Measurements from ENCODE around the gene IFNL2.
"Not testable (repeated sequence)": the region's sequence is repeated elsewhere in the genome, so short reads cannot be mapped to it uniquely, and the experiment has no call there.

Gene IFNL2

GRCh38 chr19:39297931-39298634 is 29.9 kb downstream of the IFNL2 start:
- no peak for DNase-seq (ENCODE audit: low spot score)

- no peak for DNase-seq (ENCODE audit: low spot score)
Observed at GRCh38 chr19:39299404-39299803, 31.2 kb downstream of the IFNL2 start.

GRCh38 chr19:39299832-39300231 is 31.6 kb downstream of the IFNL2 start:
- DNase-seq (ENCODE audit: low spot score): no peak

GRCh38 chr19:39301021-39301420 is 32.8 kb downstream of the IFNL2 start:
- no peak for DNase-seq (ENCODE audit: low spot score)

- no peak for DNase-seq (ENCODE audit: low spot score)
Observed at GRCh38 chr19:39301562-39301961, 33.4 kb downstream of the IFNL2 start.

- DNase-seq (ENCODE audit: low spot score): no peak
Observed at GRCh38 chr19:39303373-39304184, 35.4 kb downstream of the IFNL2 start.

- no peak for DNase-seq (ENCODE audit: low spot score)
Observed at GRCh38 chr19:39304185-39304513, 36.0 kb downstream of the IFNL2 start.

GRCh38 chr19:39304701-39305571 is 36.7 kb downstream of the IFNL2 start:
- DNase-seq (ENCODE audit: low spot score): no peak

- no peak for DNase-seq (ENCODE audit: low spot score)
Observed at GRCh38 chr19:39306075-39306474, 37.9 kb downstream of the IFNL2 start.

GRCh38 chr19:39307046-39307821 is 39.0 kb downstream of the IFNL2 start:
- DNase-seq (ENCODE audit: low spot score): no peak

- DNase-seq (ENCODE audit: low spot score): no peak
Observed at GRCh38 chr19:39307822-39308530, 39.8 kb downstream of the IFNL2 start.

- DNase-seq (ENCODE audit: low spot score): no peak
Observed at GRCh38 chr19:39308531-39309304, 40.5 kb downstream of the IFNL2 start.

GRCh38 chr19:39309305-39309670 is 41.1 kb downstream of the IFNL2 start:
- DNase-seq (ENCODE audit: low spot score): not testable (repeated sequence)

- DNase-seq (ENCODE audit: low spot score): no peak
Observed at GRCh38 chr19:39310558-39311311, 42.5 kb downstream of the IFNL2 start.

- DNase-seq (ENCODE audit: low spot score): no peak
Observed at GRCh38 chr19:39314016-39314728, 46.0 kb downstream of the IFNL2 start.

GRCh38 chr19:39315933-39316332 is 47.7 kb downstream of the IFNL2 start:
- no peak for DNase-seq (ENCODE audit: low spot score)

GRCh38 chr19:39316627-39317321 is 48.6 kb downstream of the IFNL2 start:
- DNase-seq (ENCODE audit: low spot score): no peak

- no peak for DNase-seq (ENCODE audit: low spot score)
Observed at GRCh38 chr19:39317476-39317875, 49.3 kb downstream of the IFNL2 start.

All from D341Med (cell line).